SU-DHL-6 (cell line): Measurements from ENCODE around the gene LPAR5.
"Not testable (repeated sequence)": the region's sequence is repeated elsewhere in the genome, so short reads cannot be mapped to it uniquely, and the experiment has no call there.

Experiments
- H2AFZ ChIP-seq: fragments of 200-600 bp; sonication (generic); 2 replicates; pipeline ENCODE4 v1.6.1; 2014; ENCODE audit warnings: low read depth, mild to moderate bottlenecking, moderate library complexity, mixed read lengths, antibody characterized with exemption, low read length; ENCODE audit not compliant: severe bottlenecking
- H3F3A ChIP-seq: fragments of 200-600 bp; shearing (Covaris generic); 2 replicates; pipeline ENCODE4 v1.6.0; 2016; ENCODE audit warnings: antibody characterized with exemption, mild to moderate bottlenecking; ENCODE audit not compliant: insufficient read depth
- H3K27ac ChIP-seq: fragments of 200-600 bp; sonication (generic); 2 replicates; pipeline ENCODE4 v1.5.1; 2016; ENCODE audit warnings: low read depth, mild to moderate bottlenecking, low read length, moderate library complexity, mixed read lengths
- H3K27me3 ChIP-seq: fragments of 200-600 bp; sonication (generic), shearing (Covaris generic); 2 replicates; pipeline ENCODE4 v1.6.0; 2014; ENCODE audit warnings: mild to moderate bottlenecking, low read length
- H3K36me3 ChIP-seq: fragments of 200-600 bp; sonication (generic); 2 replicates; pipeline ENCODE4 v1.6.1; 2014; ENCODE audit warnings: mild to moderate bottlenecking, low read length, mixed read lengths
- H3K4me2 ChIP-seq: fragments of 300-600, 200-600 bp; shearing (Covaris generic), sonication (generic); 2 replicates; pipeline ENCODE4 v1.6.0; 2014; ENCODE audit warnings: low read length, low read depth, mild to moderate bottlenecking; ENCODE audit not compliant: poor library complexity, severe bottlenecking
- H3K4me3 ChIP-seq: fragments of 200-600 bp; sonication (generic); 2 replicates; pipeline ENCODE4 v1.5.1; 2014; ENCODE audit warnings: antibody characterized with exemption, low read length, mild to moderate bottlenecking, mixed read lengths; ENCODE audit not compliant: insufficient read depth, poor library complexity, severe bottlenecking
- H3K79me2 ChIP-seq: fragments of 200-600 bp; sonication (generic); 2 replicates; pipeline ENCODE4 v1.6.1; 2014; ENCODE audit warnings: mild to moderate bottlenecking, low read length, moderate library complexity; ENCODE audit not compliant: insufficient read depth
- H3K9ac ChIP-seq: fragments of 200-600 bp; sonication (generic); 2 replicates; pipeline ENCODE4 v1.7.0; 2014; ENCODE audit warnings: mild to moderate bottlenecking, low read length
- H3K9me2 ChIP-seq: fragments of 200-600 bp; sonication (generic); replicated peaks from 2 replicates; pipeline ENCODE4 v1.6.1; 2014; ENCODE audit warnings: low read length; ENCODE audit not compliant: insufficient read depth
- H3K9me3 ChIP-seq: fragments of 200-600 bp; sonication (generic); 2 replicates; pipeline ENCODE4 v1.6.1; 2014; ENCODE audit warnings: low read length, mixed read lengths; ENCODE audit not compliant: insufficient read depth
- H4K20me1 ChIP-seq: fragments of 200-600 bp; sonication (generic); 2 replicates; pipeline ENCODE4 v1.6.1; 2014; ENCODE audit warnings: low read depth, mild to moderate bottlenecking, antibody characterized with exemption, low read length, moderate library complexity, mixed read lengths
- CTCF ChIP-seq: fragments of 200-600 bp; sonication (generic); IDR thresholded peaks from one replicate; pipeline ENCODE4 v1.5.1; 2017; ENCODE audit warnings: antibody characterized with exemption, mild to moderate bottlenecking, low read length, moderate library complexity; ENCODE audit not compliant: insufficient read depth, poor library complexity, severe bottlenecking
- EZH2phosphoT487 ChIP-seq: fragments of 200-600 bp; sonication (generic), shearing (Covaris generic); conservative IDR thresholded peaks from 2 replicates; pipeline ENCODE4 v1.6.1; 2018; ENCODE audit warnings: mild to moderate bottlenecking, antibody characterized with exemption, low read length, moderate library complexity, mixed read lengths

The LPAR5 gene

DNA sequence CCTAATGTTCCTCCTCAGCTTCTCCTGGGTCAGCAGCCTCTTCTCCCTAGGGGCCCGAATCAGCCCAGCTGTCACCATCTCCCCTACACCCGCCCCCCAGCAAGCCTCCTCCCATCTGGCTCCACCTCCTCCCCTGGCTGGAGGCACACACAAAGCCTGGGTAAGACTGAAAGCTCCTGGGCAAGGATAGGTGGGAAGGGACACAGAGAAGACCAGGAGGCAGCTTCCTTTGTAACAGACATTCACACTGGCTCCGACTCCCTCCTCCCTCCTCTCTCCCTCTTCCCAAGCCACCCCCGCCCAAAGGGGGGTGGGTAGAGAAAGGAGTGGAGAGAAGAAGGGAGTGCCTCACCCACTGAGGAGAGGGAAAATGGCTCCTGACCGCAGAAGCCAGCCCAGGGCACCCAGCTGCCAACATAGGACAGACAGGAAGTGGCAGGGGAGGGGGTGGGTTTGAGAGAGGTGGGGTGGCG, 32.6 kb downstream of the LPAR5 start:
- Histone ChIP-seq H3K9me3 (no peaks in the 10 kb centered on the region), H3K36me3 (peaks cover 11% of the 10 kb centered on the region), H3K27me3 (no peaks in the 10 kb centered on the region), H3K4me2 (peak overlapping the region; percentile 16), H3F3A (peaks cover 6% of the 10 kb centered on the region), H2AFZ (no peak overlapping the region), H3K27ac (peak overlapping the region; percentile 24; the same call in 1 of the 2 replicates), H3K79me2 (peaks cover 44% of the 10 kb centered on the region), H3K9ac (0 out of 2 replicates have a peak overlapping the region, but pooled peaks have one; percentile 21), H3K4me3 (no peak overlapping the region), H3K9me2 (no peaks in the 10 kb centered on the region), H4K20me1 (peaks cover 7% of the 10 kb centered on the region; the same call in 1 of the 2 replicates)
- TF ChIP-seq CTCF: no peak
- no peak for TF ChIP-seq EZH2phosphoT487

GRCh38 chr12:6602526-6602925, 33.2 kb downstream of the LPAR5 start:
- Histone ChIP-seq H3K36me3 (peaks cover 11% of the 10 kb centered on the region), H3K9me3 (no peaks in the 10 kb centered on the region), H3K79me2 (peaks cover 44% of the 10 kb centered on the region), H3K27me3 (no peaks in the 10 kb centered on the region), H3K9ac (no peak overlapping the region), H3K4me2 (no peak overlapping the region), H3K9me2 (no peaks in the 10 kb centered on the region), H4K20me1 (peaks cover 7% of the 10 kb centered on the region; the same call in 1 of the 2 replicates), H3F3A (peaks cover under 1% of the 10 kb centered on the region), H2AFZ (no peak overlapping the region), H3K27ac (no peak overlapping the region), H3K4me3 (no peak overlapping the region)
- TF ChIP-seq CTCF: no peak
- no peak for TF ChIP-seq EZH2phosphoT487

- not testable (repeated sequence) for H3K9ac ChIP-seq, H3F3A ChIP-seq, H4K20me1 ChIP-seq, H2AFZ ChIP-seq, H3K9me2 ChIP-seq, H3K4me2 ChIP-seq, H3K27ac ChIP-seq, H3K9me3 ChIP-seq, H3K27me3 ChIP-seq, H3K4me3 ChIP-seq, H3K79me2 ChIP-seq
- H3K36me3 ChIP-seq: peaks cover 36% of the 10 kb centered on the region
Observed at GRCh38 chr12:6595673-6596072, 40.1 kb downstream of the LPAR5 start.

- H3K36me3 ChIP-seq: peaks cover 47% of the 10 kb centered on the region; the same call in 1 of the 2 replicates
- no peak overlapping the region for H3K9ac ChIP-seq
- no peak overlapping the region for H3K4me2 ChIP-seq
- H3K9me2 ChIP-seq: no peaks in the 10 kb centered on the region
- TF ChIP-seq EZH2phosphoT487 (no peak), CTCF (no peak)
- H3K79me2 ChIP-seq: no peaks in the 10 kb centered on the region
- no peaks in the 10 kb centered on the region for H3K9me3 ChIP-seq
- H2AFZ ChIP-seq: no peak overlapping the region
- H3K27me3 ChIP-seq: no peaks in the 10 kb centered on the region
- no peak overlapping the region for H3K4me3 ChIP-seq
- no peaks in the 10 kb centered on the region for H4K20me1 ChIP-seq
- H3K27ac ChIP-seq: no peak overlapping the region
- H3F3A ChIP-seq: no peaks in the 10 kb centered on the region
Observed at GRCh38 chr12:6592087-6592486, 43.7 kb downstream of the LPAR5 start.

GRCh38 chr12:6586569-6586968, 49.2 kb downstream of the LPAR5 start:
- not testable (repeated sequence) for H2AFZ ChIP-seq, H3K27ac ChIP-seq, H3K4me2 ChIP-seq, H3K9me3 ChIP-seq, H3K79me2 ChIP-seq, H3K9me2 ChIP-seq, H3K9ac ChIP-seq, H3K4me3 ChIP-seq, H3F3A ChIP-seq, H4K20me1 ChIP-seq, H3K27me3 ChIP-seq
- H3K36me3 ChIP-seq: peaks cover 38% of the 10 kb centered on the region; the same call in 1 of the 2 replicates
